MCF 10A (cell line): ENCODE data around the gene SCARF2. TPM values are rescaled to one million over a fixed set of nuclear protein-coding genes. Genes with fewer than 3 reads are reported as not detected.
"Not testable (repeated sequence)": the region's sequence is repeated elsewhere in the genome, so short reads cannot be mapped to it uniquely, and the experiment has no call there.

Source experiments
- BruUV-seq: library from RNA; stranded (reverse); fragments of 400-500 nt; replicated peaks from 2 replicates; lab custom pipeline; 2021; lab: Mats Ljungman, UMichigan
- CTCF ChIA-PET: fragments of 300-600 bp; sonication (Branson Sonifier 250); formaldehyde crosslinking; extraction: SDS; loops from one replicate; lab custom pipeline; 2021; ENCODE audit warnings: antibody characterized with exemption, inconsistent platforms; lab: Yijun Ruan, JAX
- POLR2A ChIA-PET: fragments of 300-600, 350-650 bp; sonication (Branson Sonifier 250); formaldehyde crosslinking; extraction: SDS; loops from one replicate; lab custom pipeline; 2020; ENCODE audit warnings: antibody characterized with exemption, inconsistent platforms; lab: Yijun Ruan, JAX
- DNase-seq: peaks from one replicate; pipeline ENCODE4 v3.0.0-alpha.2; 2018; ENCODE audit not compliant: unreplicated experiment
- H3K27ac Mint-ChIP-seq: one replicate; pipeline ENCODE4 v1.8.0; 2022; ENCODE audit warnings: mild to moderate bottlenecking, low read depth, mixed read lengths; ENCODE audit not compliant: unreplicated experiment
- H3K27me3 Mint-ChIP-seq: one replicate; pipeline ENCODE4 v1.8.0; 2022; ENCODE audit warnings: mixed read lengths; ENCODE audit not compliant: insufficient read depth, unreplicated experiment
- H3K36me3 Mint-ChIP-seq: one replicate; pipeline ENCODE4 v1.8.0; 2022; ENCODE audit warnings: mild to moderate bottlenecking, moderate library complexity, mixed read lengths; ENCODE audit not compliant: insufficient read depth, unreplicated experiment
- H3K4me1 Mint-ChIP-seq: one replicate; pipeline ENCODE4 v1.8.0; 2022; ENCODE audit warnings: mixed read lengths; ENCODE audit not compliant: insufficient read depth, unreplicated experiment
- H3K4me3 Mint-ChIP-seq: one replicate; pipeline ENCODE4 v1.8.0; 2022; ENCODE audit warnings: mild to moderate bottlenecking, moderate library complexity, mixed read lengths; ENCODE audit not compliant: unreplicated experiment
- H3K9me3 Mint-ChIP-seq: one replicate; pipeline ENCODE4 v1.8.0; 2022; ENCODE audit warnings: mixed read lengths; ENCODE audit not compliant: unreplicated experiment
- CTCF ChIP-seq: fragments of 200-600 bp; IDR thresholded peaks from one replicate; pipeline ENCODE4 v1.8.0; 2022; ENCODE audit warnings: antibody characterized with exemption, mild to moderate bottlenecking; ENCODE audit not compliant: unreplicated experiment
- intact Hi-C: fragments of 100-400 bp; cut with micrococcal nuclease; formaldehyde crosslinking; loops from 2 replicates; pipeline ENCODE4 v1.14.1; 2022
- total RNA-seq: library from RNA; stranded (reverse); gene quantifications from 2 replicates; pipeline ENCODE4 v1.2.3, GENCODE V29; 2022

The SCARF2 gene
- total RNA-seq, 1 experiment from 2014 or later: 0.35 TPM

- no peaks in the 10 kb centered on the region for H3K9me3 Mint-ChIP-seq
- H3K4me1 Mint-ChIP-seq: no peaks in the 10 kb centered on the region
- ChIA-PET CTCF (interaction anchor here (1.9 kb wide), 1 partner anchor 11 kb away, joined by 8 read pairs; no protein-coding TSS in a partner anchor), POLR2A (no interaction called here)
- no peaks in the 10 kb centered on the region for H3K27me3 Mint-ChIP-seq
- BruUV-seq: no TSS peak
- H3K27ac Mint-ChIP-seq: no peak overlapping the region
- no peak overlapping the region for H3K4me3 Mint-ChIP-seq
- no peak for DNase-seq
- no peak for TF ChIP-seq CTCF
- H3K36me3 Mint-ChIP-seq: peaks cover 21% of the 10 kb centered on the region
- intact Hi-C loops: no loop called here
These were observed 37.5 kb upstream of the SCARF2 start for GRCh38 chr22:20475115-20475436.

- Mint-ChIP-seq H3K27ac (no peak overlapping the region), H3K4me1 (no peaks in the 10 kb centered on the region), H3K27me3 (no peaks in the 10 kb centered on the region), H3K9me3 (no peaks in the 10 kb centered on the region), H3K4me3 (no peak overlapping the region), H3K36me3 (peaks cover 15% of the 10 kb centered on the region)
- no TSS peak for BruUV-seq
- intact Hi-C loops: no loop called here
- no peak for TF ChIP-seq CTCF
- POLR2A ChIA-PET: interaction anchor here (0.6 kb wide), 1 partner anchor 49 kb away, joined by 3 read pairs; no protein-coding TSS in a partner anchor
- CTCF ChIA-PET: interaction anchor here (0.5 to 1.9 kb wide), 4 partner anchors 9 to 116 kb away, joined by 3 to 8 read pairs (median 4); no protein-coding TSS in a partner anchor
- no peak for DNase-seq
These were observed 35.2 kb upstream of the SCARF2 start for GRCh38 chr22:20472629-20473442.

- intact Hi-C loops: no loop called here
- Mint-ChIP-seq H3K9me3 (no peaks in the 10 kb centered on the region), H3K4me3 (no peak overlapping the region), H3K4me1 (no peaks in the 10 kb centered on the region), H3K36me3 (peaks cover 11% of the 10 kb centered on the region), H3K27ac (no peak overlapping the region), H3K27me3 (no peaks in the 10 kb centered on the region)
- ChIA-PET POLR2A (no interaction called here), CTCF (interaction anchor here (0.5 kb wide), 1 partner anchor 75 kb away, joined by 3 read pairs; no protein-coding TSS in a partner anchor)
- no peak for DNase-seq
- no TSS peak for BruUV-seq
- TF ChIP-seq CTCF: no peak
These were observed 33.7 kb upstream of the SCARF2 start for GRCh38 chr22:20471126-20471833.

GRCh38 chr22:20470525-20470924 is 32.9 kb upstream of the SCARF2 start:
- H3K4me3 Mint-ChIP-seq, H3K27ac Mint-ChIP-seq, POLR2A ChIA-PET, H3K4me1 Mint-ChIP-seq, H3K27me3 Mint-ChIP-seq, DNase-seq, BruUV-seq, intact Hi-C loops, H3K9me3 Mint-ChIP-seq: not testable (repeated sequence)
- H3K36me3 Mint-ChIP-seq: peaks cover 11% of the 10 kb centered on the region
- CTCF ChIA-PET: interaction anchor here (0.5 to 1.3 kb wide), 4 partner anchors 11 to 76 kb away, joined by 3 read pairs; no protein-coding TSS in a partner anchor
